ENCODE measurements around the gene IFNA5.

The IFNA5 gene

GRCh38 chr9:21289848-21290247 lies 15.3 kb downstream of the IFNA5 start:
- DNase-seq: no peak

- no peak for DNase-seq
Observed at GRCh38 chr9:21287280-21287679, 17.8 kb downstream of the IFNA5 start.

GRCh38 chr9:21286659-21287058 lies 18.5 kb downstream of the IFNA5 start:
- DNase-seq: no peak

GRCh38 chr9:21286099-21286498 lies 19.0 kb downstream of the IFNA5 start:
- DNase-seq: no peak

GRCh38 chr9:21281275-21281674 lies 23.8 kb downstream of the IFNA5 start:
- no peak for DNase-seq

DNA sequence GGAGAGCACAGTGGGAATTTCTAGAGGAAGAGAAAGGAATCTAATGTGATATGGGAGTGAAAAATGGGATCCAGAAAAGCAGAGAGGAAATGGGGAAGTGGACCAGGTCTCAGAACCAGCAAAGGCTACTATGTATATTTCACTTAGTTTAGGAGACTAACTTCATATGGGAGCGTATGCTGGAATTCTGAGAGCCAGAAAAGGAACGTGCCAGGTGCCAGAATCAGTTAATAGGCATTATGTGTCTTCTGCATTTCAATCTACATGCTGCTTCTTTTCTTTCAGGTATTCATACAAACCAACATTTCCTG lies 36.8 kb downstream of the IFNA5 start:
- no peak for DNase-seq

DNA sequence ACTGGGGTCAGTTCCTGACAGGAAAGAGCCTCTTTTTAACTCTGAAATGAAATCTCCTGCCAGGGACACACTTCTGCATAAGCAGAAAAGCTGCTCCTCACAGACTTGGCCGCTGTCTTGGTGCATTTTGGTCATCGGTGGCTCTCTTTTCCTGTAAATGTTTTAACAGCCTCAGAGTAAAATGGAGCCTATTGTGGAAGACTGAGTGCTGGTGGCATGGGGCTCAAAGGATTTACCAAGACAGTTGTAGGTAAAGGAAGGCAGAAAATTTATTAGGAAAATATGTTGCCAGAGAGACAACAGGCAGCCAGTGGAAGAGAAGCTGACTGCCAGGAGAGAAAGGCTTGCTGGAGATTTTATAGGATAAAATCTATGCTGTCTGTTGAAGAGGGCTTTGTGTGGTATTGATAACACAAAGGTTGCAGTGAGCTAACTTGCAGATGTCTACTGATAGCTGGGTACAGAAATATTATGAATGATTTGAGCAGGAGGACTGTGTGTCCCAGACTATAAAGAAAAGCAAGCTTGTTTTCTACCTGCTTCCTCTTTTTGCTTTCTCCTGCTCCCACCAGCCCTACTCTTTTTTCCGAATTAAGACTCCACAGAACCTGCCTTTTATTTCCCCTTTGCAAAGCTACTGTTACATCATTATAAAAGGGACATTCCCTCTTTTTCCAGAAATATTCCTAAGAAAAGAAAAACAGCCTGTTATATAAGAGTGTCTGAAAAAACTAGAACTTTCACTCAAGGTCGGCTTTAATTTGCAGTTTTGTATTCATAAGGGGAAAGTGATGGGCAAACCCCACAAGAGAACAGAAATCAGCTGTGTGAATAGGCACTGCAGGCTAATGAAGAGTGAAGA lies 37.4 kb downstream of the IFNA5 start:
- DNase-seq: no peak

DNA sequence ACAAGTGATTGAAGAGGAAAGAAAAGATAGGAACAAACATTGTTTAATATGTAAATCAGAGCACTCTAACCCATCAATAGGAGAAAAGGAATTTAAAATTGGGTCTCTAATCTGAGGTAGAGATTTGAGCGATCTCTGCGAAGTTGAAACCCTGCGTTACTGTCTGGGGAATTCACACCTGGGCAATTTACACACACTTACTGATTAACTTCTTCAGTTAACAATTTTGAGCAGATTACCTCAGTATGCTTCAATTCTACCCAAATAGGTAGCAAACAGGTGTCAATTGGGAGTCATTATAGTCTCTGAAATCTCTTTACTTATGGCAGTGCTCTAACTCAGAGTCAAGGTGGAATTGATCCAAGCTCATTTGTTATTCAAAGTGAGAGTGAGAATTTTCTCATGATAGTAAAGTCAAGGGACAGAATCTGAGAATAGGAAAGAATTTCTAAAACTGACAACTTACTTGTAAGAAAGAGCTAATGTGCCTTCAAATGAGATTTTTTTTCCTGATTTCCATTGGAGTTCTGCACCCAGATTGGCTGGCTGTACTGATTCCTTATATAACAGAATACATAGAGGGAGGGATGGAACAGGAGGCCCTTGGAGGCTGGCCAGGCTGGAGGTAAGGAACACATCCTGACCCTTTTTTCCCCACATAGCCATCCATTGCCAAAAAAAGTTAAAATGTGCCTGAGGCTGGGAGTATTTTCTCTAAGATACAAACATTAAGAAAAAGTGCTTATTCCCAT lies 38.2 kb downstream of the IFNA5 start:
- no peak for DNase-seq

- DNase-seq: no peak
Observed at GRCh38 chr9:21265421-21266189, 39.5 kb downstream of the IFNA5 start.

DNA sequence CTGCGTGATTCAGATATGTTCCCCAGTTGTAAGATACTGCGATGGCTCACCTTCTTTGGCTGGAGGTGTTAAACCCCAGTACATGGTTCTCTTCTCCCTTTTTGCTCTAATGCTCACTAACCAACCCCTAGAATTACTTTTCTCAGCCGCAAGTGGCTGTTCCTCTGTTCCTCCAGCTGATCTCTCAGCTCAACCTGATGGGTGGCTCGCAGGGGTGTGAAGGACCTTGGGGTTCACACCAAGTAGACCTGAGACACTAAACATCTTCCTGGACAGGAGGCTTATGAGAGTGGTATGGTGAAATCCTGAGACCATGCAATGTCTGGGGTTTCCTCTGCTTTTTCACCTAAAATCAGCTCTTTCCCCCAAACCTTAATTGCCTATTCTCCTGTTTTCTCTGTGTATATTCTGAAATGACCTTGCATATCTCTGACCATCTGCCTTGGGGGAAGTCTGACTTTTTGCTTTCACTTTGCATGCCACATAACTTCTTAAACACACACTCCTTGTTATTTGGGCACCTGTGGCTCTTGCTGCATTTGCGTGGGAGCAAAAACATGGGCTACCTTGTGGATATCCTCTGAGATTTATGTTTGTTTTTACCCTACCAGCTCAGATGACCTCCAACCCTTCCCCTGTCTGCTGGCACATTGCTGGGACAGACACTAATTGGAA lies 49.4 kb downstream of the IFNA5 start:
- DNase-seq: no peak
